ENCODE measurements around the gene MYOG.

DNA sequence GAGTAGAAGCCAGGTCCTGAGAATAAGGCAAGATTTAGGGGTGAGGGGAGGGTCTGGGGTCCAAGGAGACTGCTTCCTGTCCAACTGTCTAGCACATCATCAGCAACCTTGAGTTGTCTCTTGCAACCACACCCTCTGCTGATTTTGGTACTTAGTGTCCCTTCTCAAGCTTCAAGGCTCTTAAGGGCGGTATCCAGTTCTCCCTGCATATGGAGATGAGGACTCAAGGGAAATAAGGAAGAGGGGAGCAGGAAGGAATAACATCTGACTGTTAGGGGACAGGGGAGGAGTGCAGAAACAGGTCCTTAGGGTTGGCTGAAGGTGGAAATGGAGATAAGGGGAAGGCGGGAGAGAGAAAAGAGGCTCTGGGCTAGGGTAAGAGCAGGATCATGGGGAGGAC, 12.3 kb downstream of the MYOG start:
- TF ChIP-seq, protein P1, sequence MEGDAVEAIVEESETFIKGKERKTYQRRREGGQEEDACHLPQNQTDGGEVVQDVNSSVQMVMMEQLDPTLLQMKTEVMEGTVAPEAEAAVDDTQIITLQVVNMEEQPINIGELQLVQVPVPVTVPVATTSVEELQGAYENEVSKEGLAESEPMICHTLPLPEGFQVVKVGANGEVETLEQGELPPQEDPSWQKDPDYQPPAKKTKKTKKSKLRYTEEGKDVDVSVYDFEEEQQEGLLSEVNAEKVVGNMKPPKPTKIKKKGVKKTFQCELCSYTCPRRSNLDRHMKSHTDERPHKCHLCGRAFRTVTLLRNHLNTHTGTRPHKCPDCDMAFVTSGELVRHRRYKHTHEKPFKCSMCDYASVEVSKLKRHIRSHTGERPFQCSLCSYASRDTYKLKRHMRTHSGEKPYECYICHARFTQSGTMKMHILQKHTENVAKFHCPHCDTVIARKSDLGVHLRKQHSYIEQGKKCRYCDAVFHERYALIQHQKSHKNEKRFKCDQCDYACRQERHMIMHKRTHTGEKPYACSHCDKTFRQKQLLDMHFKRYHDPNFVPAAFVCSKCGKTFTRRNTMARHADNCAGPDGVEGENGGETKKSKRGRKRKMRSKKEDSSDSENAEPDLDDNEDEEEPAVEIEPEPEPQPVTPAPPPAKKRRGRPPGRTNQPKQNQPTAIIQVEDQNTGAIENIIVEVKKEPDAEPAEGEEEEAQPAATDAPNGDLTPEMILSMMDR (conservative IDR thresholded peaks at IDR 0.05; ENCODE audit: low read length): no peak
- TF ChIP-seq EZH2phosphoT487 (IDR thresholded peaks at IDR 0.05; ENCODE audit: borderline replicate concordance, low read depth, low read length): no peak
